Caco-2 (cell line): ENCODE results near the gene UBE2E2. TPM values are rescaled to one million over a fixed set of nuclear protein-coding genes. Genes with fewer than 3 reads are reported as not detected.

Source experiments
- BruUV-seq: library from RNA; stranded (reverse); fragments of 400-500 nt; replicated peaks from 2 replicates; lab custom pipeline; 2021; lab: Mats Ljungman, UMichigan
- CTCF ChIA-PET: fragments of 300-600 bp; sonication (Branson Sonifier 250); formaldehyde crosslinking; loops from one replicate; lab custom pipeline; 2022; ENCODE audit warnings: antibody characterized with exemption; lab: Charles Lee
- POLR2A ChIA-PET: fragments of 300-600 bp; sonication (Branson Sonifier 250); formaldehyde crosslinking; loops from one replicate; lab custom pipeline; 2022; ENCODE audit warnings: antibody characterized with exemption; lab: Charles Lee
- DNase-seq, 2 experiments: peaks; one replicate each; pipeline versions ENCODE4 v3.0.0 to v3.0.0-alpha.2; 2020 to 2022
- H3K27me3 ChIP-seq: replicated peaks from 2 replicates; pipeline ENCODE4 v1.6.0; 2011; ENCODE audit warnings: low read length; ENCODE audit not compliant: control insufficient read depth, insufficient read depth
- H3K36me3 ChIP-seq: 2 replicates; pipeline ENCODE4 v1.5.1; 2011; ENCODE audit warnings: low read length; ENCODE audit not compliant: control insufficient read depth, insufficient read depth
- H3K4me1 ChIP-seq: fragments of 250-450 bp; sonication (Bioruptor Pico); 2 replicates; pipeline ENCODE4 v1.5.1; 2020; ENCODE audit warnings: mild to moderate bottlenecking
- H3K4me3 ChIP-seq: 2 replicates; pipeline ENCODE4 v1.5.1; 2011; ENCODE audit warnings: low read depth, mild to moderate bottlenecking, control low read depth, low read length
- H3K9me3 ChIP-seq: fragments of 250-450 bp; sonication (Bioruptor Pico); 2 replicates; pipeline ENCODE4 v1.5.1; 2020; ENCODE audit warnings: mild to moderate bottlenecking, moderate library complexity
- H3K27ac Mint-ChIP-seq: one replicate; pipeline ENCODE4 v1.8.0; 2022; ENCODE audit warnings: mixed read lengths; ENCODE audit not compliant: unreplicated experiment
- H3K27me3 Mint-ChIP-seq: one replicate; pipeline ENCODE4 v1.8.0; 2022; ENCODE audit warnings: mixed read lengths; ENCODE audit not compliant: insufficient read depth, unreplicated experiment
- H3K36me3 Mint-ChIP-seq: one replicate; pipeline ENCODE4 v1.8.0; 2022; ENCODE audit warnings: mild to moderate bottlenecking, mixed read lengths; ENCODE audit not compliant: insufficient read depth, unreplicated experiment
- H3K4me1 Mint-ChIP-seq: one replicate; pipeline ENCODE4 v1.8.0; 2022; ENCODE audit warnings: low read depth, mixed read lengths; ENCODE audit not compliant: unreplicated experiment
- H3K4me3 Mint-ChIP-seq: one replicate; pipeline ENCODE4 v1.8.0; 2022; ENCODE audit warnings: mild to moderate bottlenecking, moderate library complexity, mixed read lengths; ENCODE audit not compliant: unreplicated experiment
- H3K9me3 Mint-ChIP-seq: one replicate; pipeline ENCODE4 v1.8.0; 2022; ENCODE audit warnings: mixed read lengths; ENCODE audit not compliant: unreplicated experiment
- intact Hi-C: fragments of 100-400 bp; cut with micrococcal nuclease; formaldehyde crosslinking; loops from one replicate; pipeline ENCODE4 v1.10.0; 2022; ENCODE audit not compliant: unreplicated experiment
- total RNA-seq: library from RNA; stranded (reverse); gene quantifications from 2 replicates; pipeline ENCODE4 v1.2.3, GENCODE V29; 2022
- TF ChIP-seq, protein P1 (sequence below), 2 experiments: fragments of 200-600 bp in 1 of 2; IDR thresholded peaks; 1 replicate in 1 of 2; 2 replicates in 1 of 2; pipeline versions ENCODE4 v1.5.1 to v1.8.0; 2011 to 2022; ENCODE audit warnings: antibody characterized with exemption in 1 of 2, control low read depth in 1 of 2, inconsistent platforms in 1 of 2, low read depth in 1 of 2, low read length in 1 of 2, mild to moderate bottlenecking in 1 of 2, moderate library complexity in 1 of 2; ENCODE audit not compliant: insufficient read depth in 1 of 2, severe bottlenecking in 1 of 2, unreplicated experiment in 1 of 2

Gene UBE2E2
- total RNA-seq, 1 experiment from 2014 or later, result 83.8 TPM

DNA sequence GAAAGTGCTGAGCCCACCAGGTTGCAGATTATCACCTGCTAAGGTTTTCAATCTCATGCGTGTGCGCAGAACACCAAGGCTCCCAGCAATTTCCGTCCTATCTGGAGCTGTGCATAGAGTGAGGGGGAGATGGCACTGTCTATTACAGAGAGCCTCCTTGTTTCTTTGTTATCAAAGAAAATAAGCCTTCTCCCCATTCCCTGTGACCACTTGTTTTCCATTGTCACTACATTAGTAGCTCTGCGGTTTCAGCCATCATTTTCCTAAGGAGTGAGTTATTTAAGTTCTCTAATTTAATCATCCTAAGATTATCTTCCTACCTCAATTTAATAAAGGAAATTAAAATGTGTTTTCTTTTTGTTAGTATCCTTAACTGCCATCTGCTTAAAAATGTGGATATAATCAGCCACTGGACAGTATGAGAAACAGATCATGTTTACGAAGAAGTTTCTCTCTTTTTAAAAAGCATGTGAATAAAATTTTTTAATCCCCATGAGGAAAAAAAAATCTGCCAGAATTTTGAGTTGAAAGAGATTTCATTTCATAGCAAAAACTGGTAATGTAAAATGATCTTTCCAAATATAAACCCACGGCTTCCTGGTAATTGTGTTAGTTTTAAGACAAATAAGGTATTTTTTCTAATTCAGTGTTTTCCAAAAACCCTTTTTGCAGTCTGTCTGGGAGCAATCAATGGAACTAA is 430.3 kb downstream of the UBE2E2 start:
- peaks cover 15% of the 10 kb centered on the region for H3K4me1 Mint-ChIP-seq
- CTCF ChIA-PET, result no interaction called here
- peaks cover 24% of the 10 kb centered on the region for H3K9me3 Mint-ChIP-seq

DNA sequence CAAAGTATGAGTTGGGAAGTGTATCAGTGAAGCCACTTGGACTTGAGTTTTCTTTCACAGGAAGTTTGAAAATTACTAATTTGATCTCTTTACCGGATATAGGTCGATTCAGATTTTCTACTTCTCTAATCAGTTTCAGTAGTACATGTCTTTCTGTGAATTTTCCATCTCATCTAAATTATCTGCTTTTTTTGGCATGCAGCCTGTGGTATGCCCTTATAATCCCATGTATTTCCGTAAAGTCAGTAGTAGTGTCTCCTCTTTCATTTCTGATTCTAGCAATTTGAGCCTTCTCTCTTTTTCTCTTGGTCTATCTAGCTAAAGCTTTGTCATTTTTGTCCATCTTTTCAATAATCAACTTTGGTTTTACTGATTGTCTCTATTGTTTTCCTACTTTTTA is 434.2 kb downstream of the UBE2E2 start:
- H3K4me3 ChIP-seq, result no peak overlapping the region
- H3K9me3 ChIP-seq, result no peaks in the 10 kb centered on the region
- intact Hi-C loops, result no loop called here
- ChIA-PET POLR2A (no interaction called here), CTCF (no interaction called here)
- no peaks in the 10 kb centered on the region for H3K27me3 Mint-ChIP-seq
- peaks cover 11% of the 10 kb centered on the region for H3K9me3 Mint-ChIP-seq
- H3K27me3 ChIP-seq, result no peaks in the 10 kb centered on the region
- H3K4me3 Mint-ChIP-seq, result no peak overlapping the region
- DNase-seq, result no peak
- H3K4me1 Mint-ChIP-seq, result no peaks in the 10 kb centered on the region
- no peaks in the 10 kb centered on the region for H3K36me3 ChIP-seq
- no peaks in the 10 kb centered on the region for H3K4me1 ChIP-seq
- no peaks in the 10 kb centered on the region for H3K36me3 Mint-ChIP-seq
- TF ChIP-seq, protein P1, sequence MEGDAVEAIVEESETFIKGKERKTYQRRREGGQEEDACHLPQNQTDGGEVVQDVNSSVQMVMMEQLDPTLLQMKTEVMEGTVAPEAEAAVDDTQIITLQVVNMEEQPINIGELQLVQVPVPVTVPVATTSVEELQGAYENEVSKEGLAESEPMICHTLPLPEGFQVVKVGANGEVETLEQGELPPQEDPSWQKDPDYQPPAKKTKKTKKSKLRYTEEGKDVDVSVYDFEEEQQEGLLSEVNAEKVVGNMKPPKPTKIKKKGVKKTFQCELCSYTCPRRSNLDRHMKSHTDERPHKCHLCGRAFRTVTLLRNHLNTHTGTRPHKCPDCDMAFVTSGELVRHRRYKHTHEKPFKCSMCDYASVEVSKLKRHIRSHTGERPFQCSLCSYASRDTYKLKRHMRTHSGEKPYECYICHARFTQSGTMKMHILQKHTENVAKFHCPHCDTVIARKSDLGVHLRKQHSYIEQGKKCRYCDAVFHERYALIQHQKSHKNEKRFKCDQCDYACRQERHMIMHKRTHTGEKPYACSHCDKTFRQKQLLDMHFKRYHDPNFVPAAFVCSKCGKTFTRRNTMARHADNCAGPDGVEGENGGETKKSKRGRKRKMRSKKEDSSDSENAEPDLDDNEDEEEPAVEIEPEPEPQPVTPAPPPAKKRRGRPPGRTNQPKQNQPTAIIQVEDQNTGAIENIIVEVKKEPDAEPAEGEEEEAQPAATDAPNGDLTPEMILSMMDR (IDR thresholded peaks at IDR 0.05; ENCODE audit: insufficient read depth in 1 of 2, low read depth in 1 of 2, low read length in 1 of 2, severe bottlenecking in 1 of 2, unreplicated experiment in 1 of 2), result no peak
- no TSS peak for BruUV-seq
- no peak overlapping the region for H3K27ac Mint-ChIP-seq

More for the DNA sequence above, 430.3 kb downstream of the UBE2E2 start:
- no peak for DNase-seq
- intact Hi-C loops, result no loop called here
- no TSS peak for BruUV-seq
- Histone ChIP-seq H3K4me1 (peaks cover 11% of the 10 kb centered on the region), H3K36me3 (no peaks in the 10 kb centered on the region), H3K4me3 (no peak overlapping the region), H3K27me3 (no peaks in the 10 kb centered on the region), H3K9me3 (no peaks in the 10 kb centered on the region)
- POLR2A ChIA-PET, result no interaction called here
- TF ChIP-seq, protein P1 (IDR thresholded peaks at IDR 0.05; ENCODE audit: insufficient read depth in 1 of 2, low read depth in 1 of 2, low read length in 1 of 2, severe bottlenecking in 1 of 2, unreplicated experiment in 1 of 2), result no peak
- Mint-ChIP-seq H3K36me3 (no peaks in the 10 kb centered on the region), H3K27ac (no peak overlapping the region), H3K4me3 (no peak overlapping the region), H3K27me3 (no peaks in the 10 kb centered on the region)

DNA sequence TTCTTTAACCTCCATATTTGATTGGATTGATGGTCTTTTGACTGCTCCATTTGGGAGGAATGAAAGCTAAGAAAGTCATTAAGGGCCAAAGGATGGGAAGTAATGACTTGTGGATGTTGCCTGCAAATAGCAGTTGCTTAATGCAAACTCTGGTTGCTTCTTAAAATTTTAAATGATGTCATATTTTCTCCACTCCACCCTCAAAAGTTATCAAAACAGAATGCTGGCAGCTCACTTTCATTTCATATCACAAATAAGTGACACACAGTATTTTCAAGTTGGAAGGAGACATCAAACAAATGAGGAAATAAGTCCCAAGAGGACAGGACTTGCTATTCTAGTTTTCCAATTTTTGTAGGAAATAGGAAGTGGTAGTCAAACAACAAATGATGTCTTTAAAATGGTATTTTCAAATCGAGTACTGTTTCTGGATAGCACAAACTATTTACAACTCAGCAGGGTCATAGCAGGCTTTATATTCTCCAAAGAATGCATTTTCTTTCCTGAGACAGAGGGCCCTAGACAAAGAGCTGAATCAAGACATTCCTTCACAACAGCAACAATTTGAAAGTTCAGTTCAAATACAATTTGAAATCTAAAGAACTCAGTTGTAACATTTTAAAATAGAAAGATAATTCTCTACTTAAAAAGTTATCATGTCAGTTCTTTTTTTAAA is 437.5 kb downstream of the UBE2E2 start:
- intact Hi-C loops, result no loop called here
- H3K4me1 Mint-ChIP-seq, result no peaks in the 10 kb centered on the region
- H3K9me3 Mint-ChIP-seq, result peaks cover 11% of the 10 kb centered on the region
- Histone ChIP-seq H3K9me3 (no peaks in the 10 kb centered on the region), H3K36me3 (no peaks in the 10 kb centered on the region), H3K4me1 (no peaks in the 10 kb centered on the region), H3K4me3 (no peak overlapping the region), H3K27me3 (no peaks in the 10 kb centered on the region)
- no peak overlapping the region for H3K4me3 Mint-ChIP-seq
- TF ChIP-seq, protein P1 (IDR thresholded peaks at IDR 0.05; ENCODE audit: insufficient read depth in 1 of 2, low read depth in 1 of 2, low read length in 1 of 2, severe bottlenecking in 1 of 2, unreplicated experiment in 1 of 2), result no peak
- ChIA-PET POLR2A (no interaction called here), CTCF (no interaction called here)
- BruUV-seq, result no TSS peak
- no peaks in the 10 kb centered on the region for H3K36me3 Mint-ChIP-seq
- no peaks in the 10 kb centered on the region for H3K27me3 Mint-ChIP-seq
- no peak for DNase-seq
- H3K27ac Mint-ChIP-seq, result no peak overlapping the region
